ENCODE results near the gene TMEM89.

DNA sequence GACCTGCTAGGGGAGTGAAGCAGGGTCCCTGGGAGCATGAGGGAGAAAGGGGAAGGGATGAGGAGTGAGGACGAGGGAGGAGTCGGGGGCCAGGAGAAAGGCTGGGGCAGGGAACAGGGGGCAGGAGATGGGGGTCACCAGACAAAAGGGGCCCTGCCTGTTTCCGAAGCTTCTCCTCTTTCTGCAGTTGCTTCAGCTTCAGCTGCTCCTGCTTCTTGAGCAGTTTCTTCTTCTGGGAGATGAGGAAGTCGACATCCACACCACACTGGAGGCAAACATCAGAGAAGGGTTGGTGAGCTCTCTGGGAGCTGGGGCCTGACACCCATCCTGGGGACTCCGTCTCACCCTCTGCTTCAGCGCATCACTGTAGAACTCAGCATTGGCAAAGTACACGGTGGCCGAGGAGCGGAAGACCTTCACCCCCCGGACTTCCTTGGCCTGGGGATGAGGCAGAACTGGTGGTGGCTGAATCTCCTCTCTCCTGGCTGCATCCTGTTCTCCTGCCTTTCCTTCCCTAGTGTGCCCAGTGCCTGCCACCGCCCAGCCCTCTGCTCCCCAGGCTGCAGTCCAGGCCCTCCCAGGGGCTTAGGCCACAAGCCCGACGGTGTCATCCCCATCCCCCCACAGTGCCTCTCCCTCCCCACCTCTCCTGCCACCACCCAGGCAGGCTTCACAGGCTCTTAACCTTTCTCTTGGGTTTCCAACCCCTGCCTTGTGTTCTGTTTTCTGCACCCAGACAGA, 6.9 kb upstream of the TMEM89 start:
- TF ChIP-seq, protein P1, sequence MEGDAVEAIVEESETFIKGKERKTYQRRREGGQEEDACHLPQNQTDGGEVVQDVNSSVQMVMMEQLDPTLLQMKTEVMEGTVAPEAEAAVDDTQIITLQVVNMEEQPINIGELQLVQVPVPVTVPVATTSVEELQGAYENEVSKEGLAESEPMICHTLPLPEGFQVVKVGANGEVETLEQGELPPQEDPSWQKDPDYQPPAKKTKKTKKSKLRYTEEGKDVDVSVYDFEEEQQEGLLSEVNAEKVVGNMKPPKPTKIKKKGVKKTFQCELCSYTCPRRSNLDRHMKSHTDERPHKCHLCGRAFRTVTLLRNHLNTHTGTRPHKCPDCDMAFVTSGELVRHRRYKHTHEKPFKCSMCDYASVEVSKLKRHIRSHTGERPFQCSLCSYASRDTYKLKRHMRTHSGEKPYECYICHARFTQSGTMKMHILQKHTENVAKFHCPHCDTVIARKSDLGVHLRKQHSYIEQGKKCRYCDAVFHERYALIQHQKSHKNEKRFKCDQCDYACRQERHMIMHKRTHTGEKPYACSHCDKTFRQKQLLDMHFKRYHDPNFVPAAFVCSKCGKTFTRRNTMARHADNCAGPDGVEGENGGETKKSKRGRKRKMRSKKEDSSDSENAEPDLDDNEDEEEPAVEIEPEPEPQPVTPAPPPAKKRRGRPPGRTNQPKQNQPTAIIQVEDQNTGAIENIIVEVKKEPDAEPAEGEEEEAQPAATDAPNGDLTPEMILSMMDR (IDR thresholded peaks at IDR 0.05): no peak
- no peak for TF ChIP-seq EZH2phosphoT487 (IDR thresholded peaks at IDR 0.05)
- no peak for TF ChIP-seq EZH2 (IDR thresholded peaks at IDR 0.05)
